Body of pancreas (tissue), 4 donors: ENCODE results near the gene MAD2L2.

Source experiments
- CTCF ChIP-seq, 7 experiments: fragments of 450-650 bp in 4 of 7; fragments of 200-600 bp in 3 of 7; sonication (generic) in 3 of 7; IDR thresholded peaks; one replicate each; pipeline ENCODE4 v1.5.1; 2016 to 2019; ENCODE audit warnings: antibody characterized with exemption in 7 of 7
- POLR2A ChIP-seq, 3 donors: fragments of 450-650 bp; IDR thresholded peaks; one replicate each; pipeline ENCODE4 v1.6.1; 2016; ENCODE audit warnings: antibody characterized with exemption in 3 of 3, mild to moderate bottlenecking in 2 of 3

DNA sequence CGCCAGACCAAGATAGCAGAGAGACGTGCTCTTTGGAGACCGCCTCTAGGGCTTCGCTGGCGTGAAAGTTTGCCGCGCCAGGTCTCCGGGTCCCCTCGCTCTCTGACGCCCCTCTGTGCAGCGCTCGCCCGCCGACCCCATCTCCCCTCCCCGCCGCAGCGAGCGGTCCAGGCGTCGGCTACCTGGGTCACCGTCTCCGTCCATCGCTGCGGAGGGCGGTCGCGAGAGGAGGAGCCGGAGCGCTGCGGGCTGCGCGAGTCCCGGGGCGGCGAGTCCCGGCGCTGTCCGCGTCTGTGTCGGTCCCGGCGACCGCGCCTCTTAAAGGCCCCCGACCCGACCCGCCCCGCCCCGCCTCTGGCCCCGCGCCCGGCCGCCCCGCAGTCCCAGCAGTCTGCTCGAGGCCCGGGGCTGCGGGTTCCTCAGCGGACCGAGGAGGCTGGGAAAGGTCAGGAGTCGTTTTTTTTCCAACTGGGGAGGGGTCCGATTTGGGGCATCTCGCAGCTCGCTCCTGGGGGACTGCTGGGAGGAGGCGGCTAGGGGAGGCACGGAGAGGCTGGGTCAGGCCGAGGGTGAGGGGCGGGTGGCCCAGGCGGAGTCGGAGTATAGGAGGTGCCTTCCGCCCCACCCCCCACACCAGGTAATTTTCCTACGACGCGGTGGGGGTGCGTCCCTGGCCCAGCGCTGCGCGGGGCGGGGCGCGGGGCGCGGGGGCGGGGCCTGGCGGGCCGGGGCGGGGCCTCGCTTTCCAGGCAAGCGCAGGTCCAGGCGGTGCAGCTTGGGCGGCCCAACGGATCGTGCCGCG lies 26.6 kb downstream of the MAD2L2 start, which contains the start of the genes FBXO2 and FBXO44:
- TF ChIP-seq CTCF (IDR thresholded peaks at IDR 0.05): no peak
- TF ChIP-seq POLR2A (IDR thresholded peaks at IDR 0.05): peak in 2 of 3 donors; percentile 58 to 64
